ENCODE data around the gene CTNNBL1.

CTNNBL1 gene

GRCh38 chr20:37914672-37915433 lies 221.0 kb downstream of the CTNNBL1 start:
- Histone ChIP-seq H3K4me1 (ENCODE audit: control insufficient read depth, insufficient read depth, low read depth, low read length) (peaks cover 21% of the 10 kb centered on the region), H3K27ac (ENCODE audit: low read length, poor library complexity, severe bottlenecking) (no peak overlapping the region), H3K36me3 (ENCODE audit: control insufficient read depth in 1 of 2, insufficient read depth in 2 of 2, low read depth in 1 of 2, low read length in 2 of 2) (no peaks in the 10 kb centered on the region), H3K4me3 (ENCODE audit: insufficient read depth in 1 of 2, low read depth in 1 of 2, low read length in 2 of 2) (peak overlapping the region; percentile 4 to 29), H3K4me2 (ENCODE audit: low read length, poor library complexity, severe bottlenecking) (peak overlapping the region; percentile 35), H2BK120ac (ENCODE audit: low read depth, low read length) (no peak overlapping the region), H2BK5ac (ENCODE audit: low read depth, low read length, poor library complexity, severe bottlenecking) (no peak overlapping the region), H3K9me3 (ENCODE audit: control insufficient read depth, low read length) (no peaks in the 10 kb centered on the region), H3K18ac (ENCODE audit: low read depth in 1 of 2, low read length in 2 of 2) (no peak overlapping the region), H4K91ac (ENCODE audit: low read length) (peak overlapping the region; percentile 34), H2BK15ac (ENCODE audit: low read depth, poor library complexity, severe bottlenecking) (peak overlapping the region; percentile 44), H3K23ac (ENCODE audit: low read length in 2 of 2) (no peak overlapping the region), H2AFZ (ENCODE audit: low read depth, low read length) (no peak overlapping the region), H2BK12ac (ENCODE audit: low read length in 2 of 2) (no peak overlapping the region), H3K4ac (ENCODE audit: low read depth in 1 of 2, low read length in 2 of 2) (peak overlapping the region in 1 of 2 experiments; percentile 11), H4K8ac (ENCODE audit: low read length) (peak overlapping the region; percentile 22), H3K14ac (ENCODE audit: low read length in 2 of 2) (peak overlapping the region in 1 of 2 experiments; percentile 2), H3K27me3 (ENCODE audit: control insufficient read depth in 1 of 2, insufficient read depth in 1 of 2, low read length in 2 of 2) (peaks cover 80 to 98% of the 10 kb centered on the region in 2 experiments), H2AK5ac (ENCODE audit: low read length, severe bottlenecking) (no peak overlapping the region), H3K79me1 (replicated peaks; ENCODE audit: low read length, poor library complexity, severe bottlenecking) (no peaks in the 10 kb centered on the region), H3K9ac (ENCODE audit: low read length) (peak overlapping the region; percentile 32)
- peak; percentile 24 for DNase-seq
- 6% methylated on average over 34 of the region's 34 CpGs for WGBS

GRCh38 chr20:37915434-37915787 lies 221.6 kb downstream of the CTNNBL1 start:
- Histone ChIP-seq H3K9me3 (ENCODE audit: control insufficient read depth, low read length) (no peaks in the 10 kb centered on the region), H3K4me2 (ENCODE audit: low read length, poor library complexity, severe bottlenecking) (no peak overlapping the region), H3K4me1 (ENCODE audit: control insufficient read depth, insufficient read depth, low read depth, low read length) (peaks cover 21% of the 10 kb centered on the region), H3K4me3 (ENCODE audit: insufficient read depth in 1 of 2, low read depth in 1 of 2, low read length in 2 of 2) (no peak overlapping the region), H3K23ac (ENCODE audit: low read length in 2 of 2) (peak overlapping the region in 1 of 2 experiments; percentile 6), H3K18ac (ENCODE audit: low read depth in 1 of 2, low read length in 2 of 2) (no peak overlapping the region), H2AFZ (ENCODE audit: low read depth, low read length) (no peak overlapping the region), H3K9ac (ENCODE audit: low read length) (no peak overlapping the region), H3K36me3 (ENCODE audit: control insufficient read depth in 1 of 2, insufficient read depth in 2 of 2, low read depth in 1 of 2, low read length in 2 of 2) (no peaks in the 10 kb centered on the region), H2AK5ac (ENCODE audit: low read length, severe bottlenecking) (no peak overlapping the region), H2BK12ac (ENCODE audit: low read length in 2 of 2) (no peak overlapping the region), H2BK5ac (ENCODE audit: low read depth, low read length, poor library complexity, severe bottlenecking) (no peak overlapping the region), H4K91ac (ENCODE audit: low read length) (no peak overlapping the region), H3K14ac (ENCODE audit: low read length in 2 of 2) (no peak overlapping the region), H4K8ac (ENCODE audit: low read length) (no peak overlapping the region), H2BK120ac (ENCODE audit: low read depth, low read length) (no peak overlapping the region), H3K27ac (ENCODE audit: low read length, poor library complexity, severe bottlenecking) (no peak overlapping the region), H3K79me1 (replicated peaks; ENCODE audit: low read length, poor library complexity, severe bottlenecking) (no peaks in the 10 kb centered on the region), H3K4ac (ENCODE audit: low read depth in 1 of 2, low read length in 2 of 2) (no peak overlapping the region), H3K27me3 (ENCODE audit: control insufficient read depth in 1 of 2, insufficient read depth in 1 of 2, low read length in 2 of 2) (peaks cover 80 to 98% of the 10 kb centered on the region in 2 experiments), H2BK15ac (ENCODE audit: low read depth, poor library complexity, severe bottlenecking) (no peak overlapping the region)
- WGBS: 24% methylated on average over 8 of the region's 10 CpGs
- no peak for DNase-seq

GRCh38 chr20:37915800-37916570 lies 222.2 kb downstream of the CTNNBL1 start:
- Histone ChIP-seq H3K9me3 (ENCODE audit: control insufficient read depth, low read length) (no peaks in the 10 kb centered on the region), H2AK5ac (ENCODE audit: low read length, severe bottlenecking) (no peak overlapping the region), H2AFZ (ENCODE audit: low read depth, low read length) (no peak overlapping the region), H3K4ac (ENCODE audit: low read depth in 1 of 2, low read length in 2 of 2) (no peak overlapping the region), H3K79me1 (replicated peaks; ENCODE audit: low read length, poor library complexity, severe bottlenecking) (no peaks in the 10 kb centered on the region), H3K4me2 (ENCODE audit: low read length, poor library complexity, severe bottlenecking) (no peak overlapping the region), H3K23ac (ENCODE audit: low read length in 2 of 2) (peak overlapping the region in 1 of 2 experiments; percentile 80), H3K27ac (ENCODE audit: low read length, poor library complexity, severe bottlenecking) (no peak overlapping the region), H3K18ac (ENCODE audit: low read depth in 1 of 2, low read length in 2 of 2) (no peak overlapping the region), H2BK5ac (ENCODE audit: low read depth, low read length, poor library complexity, severe bottlenecking) (no peak overlapping the region), H4K8ac (ENCODE audit: low read length) (no peak overlapping the region), H2BK120ac (ENCODE audit: low read depth, low read length) (no peak overlapping the region), H3K36me3 (ENCODE audit: control insufficient read depth in 1 of 2, insufficient read depth in 2 of 2, low read depth in 1 of 2, low read length in 2 of 2) (no peaks in the 10 kb centered on the region), H3K14ac (ENCODE audit: low read length in 2 of 2) (no peak overlapping the region), H3K9ac (ENCODE audit: low read length) (no peak overlapping the region), H2BK15ac (ENCODE audit: low read depth, poor library complexity, severe bottlenecking) (no peak overlapping the region), H3K4me3 (ENCODE audit: insufficient read depth in 1 of 2, low read depth in 1 of 2, low read length in 2 of 2) (no peak overlapping the region), H4K91ac (ENCODE audit: low read length) (no peak overlapping the region), H2BK12ac (ENCODE audit: low read length in 2 of 2) (no peak overlapping the region), H3K4me1 (ENCODE audit: control insufficient read depth, insufficient read depth, low read depth, low read length) (peaks cover 21% of the 10 kb centered on the region), H3K27me3 (ENCODE audit: control insufficient read depth in 1 of 2, insufficient read depth in 1 of 2, low read length in 2 of 2) (peaks cover 83 to 100% of the 10 kb centered on the region in 2 experiments)
- no peak for DNase-seq
- 13% methylated on average over 19 of the region's 21 CpGs for WGBS

- Histone ChIP-seq H3K4me1 (ENCODE audit: control insufficient read depth, insufficient read depth, low read depth, low read length) (peaks cover 14% of the 10 kb centered on the region), H2BK15ac (ENCODE audit: low read depth, poor library complexity, severe bottlenecking) (no peak overlapping the region), H3K4me3 (ENCODE audit: insufficient read depth in 1 of 2, low read depth in 1 of 2, low read length in 2 of 2) (no peak overlapping the region), H3K27ac (ENCODE audit: low read length, poor library complexity, severe bottlenecking) (no peak overlapping the region), H3K79me1 (replicated peaks; ENCODE audit: low read length, poor library complexity, severe bottlenecking) (no peaks in the 10 kb centered on the region), H4K8ac (ENCODE audit: low read length) (no peak overlapping the region), H4K91ac (ENCODE audit: low read length) (no peak overlapping the region), H3K36me3 (ENCODE audit: control insufficient read depth in 1 of 2, insufficient read depth in 2 of 2, low read depth in 1 of 2, low read length in 2 of 2) (no peaks in the 10 kb centered on the region), H3K4ac (ENCODE audit: low read depth in 1 of 2, low read length in 2 of 2) (no peak overlapping the region), H3K9ac (ENCODE audit: low read length) (no peak overlapping the region), H3K9me3 (ENCODE audit: control insufficient read depth, low read length) (no peaks in the 10 kb centered on the region), H3K18ac (ENCODE audit: low read depth in 1 of 2, low read length in 2 of 2) (no peak overlapping the region), H2BK12ac (ENCODE audit: low read length in 2 of 2) (no peak overlapping the region), H3K4me2 (ENCODE audit: low read length, poor library complexity, severe bottlenecking) (no peak overlapping the region), H2AK5ac (ENCODE audit: low read length, severe bottlenecking) (no peak overlapping the region), H2AFZ (ENCODE audit: low read depth, low read length) (no peak overlapping the region), H3K27me3 (ENCODE audit: control insufficient read depth in 1 of 2, insufficient read depth in 1 of 2, low read length in 2 of 2) (peaks cover 78 to 95% of the 10 kb centered on the region in 2 experiments), H3K23ac (ENCODE audit: low read length in 2 of 2) (no peak overlapping the region), H3K14ac (ENCODE audit: low read length in 2 of 2) (peak overlapping the region in 1 of 2 experiments; percentile 26), H2BK5ac (ENCODE audit: low read depth, low read length, poor library complexity, severe bottlenecking) (no peak overlapping the region), H2BK120ac (ENCODE audit: low read depth, low read length) (no peak overlapping the region)
- DNase-seq: no peak
- 43% methylated on average over 6 of the region's 12 CpGs for WGBS
Measured at GRCh38 chr20:37917461-37917860, 223.6 kb downstream of the CTNNBL1 start.

Data from mesenchymal stem cell (in vitro differentiated cells and primary cell).